GM23338 (cell line): ENCODE results near the gene DAPK3. TPM values are rescaled to one million over a fixed set of nuclear protein-coding genes. Genes with fewer than 3 reads are reported as not detected.

ENCODE experiments used
- ATAC-seq: fragments of 200-7000 bp; cut with Tn5 transposase; 3 replicates; pipeline ENCODE4 v1.9.1; 2020
- DNase-seq: peaks from one replicate; pipeline ENCODE4 v3.0.0-alpha.2; 2015; ENCODE audit warnings: low spot score
- H2AFZ ChIP-seq: fragments of 200-600 bp; sonication (generic); 2 replicates; pipeline ENCODE4 v1.8.0; 2016; ENCODE audit warnings: antibody characterized with exemption, mild to moderate bottlenecking, moderate library complexity
- H3F3A ChIP-seq: fragments of 200-600 bp; sonication (generic); replicated peaks from 2 replicates; pipeline ENCODE4 v1.8.0; 2017; ENCODE audit warnings: antibody characterized with exemption, mixed run types, low read depth
- H3K27ac ChIP-seq: fragments of 200-600 bp; sonication (generic); 2 replicates; pipeline ENCODE4 v1.6.1; 2016; ENCODE audit warnings: low read depth
- H3K27me3 ChIP-seq: fragments of 200-600 bp; sonication (generic); 2 replicates; pipeline ENCODE4 v1.8.0; 2016; ENCODE audit warnings: mild to moderate bottlenecking, mixed run types, moderate library complexity; ENCODE audit not compliant: insufficient read depth
- H3K36me3 ChIP-seq: fragments of 200-600 bp; sonication (generic); 2 replicates; pipeline ENCODE4 v1.8.0; 2016; ENCODE audit warnings: mild to moderate bottlenecking; ENCODE audit not compliant: insufficient read depth
- H3K4me1 ChIP-seq: fragments of 200-600 bp; sonication (generic); 2 replicates; pipeline ENCODE4 v1.8.0; 2016; ENCODE audit warnings: mild to moderate bottlenecking, moderate library complexity; ENCODE audit not compliant: insufficient read depth
- H3K4me2 ChIP-seq: fragments of 200-600 bp; sonication (generic); 2 replicates; pipeline ENCODE4 v1.7.1; 2017; ENCODE audit warnings: mixed run types
- H3K4me3 ChIP-seq: fragments of 200-600 bp; sonication (generic); 2 replicates; pipeline ENCODE4 v1.6.1; 2016; ENCODE audit warnings: mixed run types
- H3K79me2 ChIP-seq: fragments of 200-600 bp; sonication (generic); replicated peaks from 2 replicates; pipeline ENCODE4 v1.8.0; 2017; ENCODE audit warnings: mild to moderate bottlenecking; ENCODE audit not compliant: insufficient read depth
- H3K9me2 ChIP-seq: fragments of 200-600 bp; sonication (generic); 2 replicates; pipeline ENCODE4 v1.8.0; 2017; ENCODE audit not compliant: insufficient read depth
- H4K20me1 ChIP-seq: fragments of 200-600 bp; sonication (generic); replicated peaks from 2 replicates; pipeline ENCODE4 v1.8.0; 2017; ENCODE audit warnings: mild to moderate bottlenecking; ENCODE audit not compliant: insufficient read depth
- H3K27ac Mint-ChIP-seq: 2 replicates; pipeline ENCODE4 v1.8.0; 2020; ENCODE audit warnings: inconsistent platforms, mild to moderate bottlenecking, moderate library complexity, mixed read lengths
- H3K27me3 Mint-ChIP-seq: 3 replicates; pipeline ENCODE4 v1.8.0; 2022; ENCODE audit warnings: low read depth, mild to moderate bottlenecking, moderate library complexity, mixed read lengths, inconsistent platforms; ENCODE audit not compliant: insufficient read depth, poor library complexity
- H3K36me3 Mint-ChIP-seq: 3 replicates; pipeline ENCODE4 v1.8.0; 2021; ENCODE audit warnings: low read depth, mild to moderate bottlenecking, inconsistent platforms, moderate library complexity, mixed read lengths
- H3K4me1 Mint-ChIP-seq: 3 replicates; pipeline ENCODE4 v1.8.0; 2020; ENCODE audit warnings: mild to moderate bottlenecking, inconsistent platforms, mixed read lengths
- H3K4me3 Mint-ChIP-seq: 3 replicates; pipeline ENCODE4 v1.8.0; 2021; ENCODE audit warnings: moderate library complexity, mild to moderate bottlenecking, inconsistent platforms, mixed read lengths
- H3K9me3 Mint-ChIP-seq: 3 replicates; pipeline ENCODE4 v1.8.0; 2020; ENCODE audit warnings: moderate library complexity, mild to moderate bottlenecking, inconsistent platforms, mixed read lengths
- CTCF ChIP-seq, 2 experiments: fragments of 200-600 bp in 1 of 2; sonication (generic) in 1 of 2; conservative IDR thresholded peaks; 2 replicates each; pipeline versions ENCODE4 v1.5.1 to v1.6.1; 2016 to 2017; ENCODE audit warnings: antibody characterized with exemption in 2 of 2, low read depth in 2 of 2, mild to moderate bottlenecking in 2 of 2, moderate library complexity in 1 of 2
- ETS1 ChIP-seq: IDR thresholded peaks from 2 replicates; pipeline ENCODE4 v1.6.1; 2016; ENCODE audit warnings: antibody characterized with exemption
- EZH2 ChIP-seq: fragments of 200-600 bp; sonication (generic); IDR thresholded peaks from one replicate; pipeline ENCODE4 v1.8.0; 2017; ENCODE audit warnings: antibody characterized with exemption, mild to moderate bottlenecking, low read depth; ENCODE audit not compliant: unreplicated experiment
- EZH2phosphoT487 ChIP-seq: fragments of 200-600 bp; sonication (generic); IDR thresholded peaks from one replicate; pipeline ENCODE4 v1.8.1; 2018; ENCODE audit warnings: antibody characterized with exemption; ENCODE audit not compliant: unreplicated experiment
- NANOG ChIP-seq: IDR thresholded peaks from 2 replicates; pipeline ENCODE4 v1.6.1; 2016; ENCODE audit warnings: antibody characterized with exemption, borderline replicate concordance
- POLR2AphosphoS5 ChIP-seq: IDR thresholded peaks from 2 replicates; pipeline ENCODE4 v1.6.1; 2016; ENCODE audit warnings: antibody characterized with exemption, low read depth
- REST ChIP-seq: IDR thresholded peaks from one replicate; pipeline ENCODE4 v1.6.1; 2018; ENCODE audit warnings: antibody characterized with exemption; ENCODE audit not compliant: unreplicated experiment
- polyA plus RNA-seq: library from polyadenylated mRNA; unstranded; fragments of >200 nt; fragmentation: Nextera tagmentation; extraction: Ambion mirVana; gene quantifications from 2 replicates; pipeline ENCODE4 v1.2.1, GENCODE V29; 2016
- total RNA-seq: library from RNA; depleted of rRNA; stranded (reverse); fragments of >200 nt; shearing (Covaris generic); gene quantifications from 2 replicates; pipeline ENCODE4 v1.2.3, GENCODE V29; 2014
- TF ChIP-seq, protein P1 (sequence below): fragments of 250-450 bp; sonication (Bioruptor Pico); IDR thresholded peaks from 2 replicates; pipeline ENCODE4 v1.5.0; 2020; ENCODE audit warnings: mild to moderate bottlenecking, moderate library complexity

DAPK3 gene
- total and polyA plus RNA-seq, 2 experiments from 2014 or later, result 32.1 to 95.6 TPM

DNA sequence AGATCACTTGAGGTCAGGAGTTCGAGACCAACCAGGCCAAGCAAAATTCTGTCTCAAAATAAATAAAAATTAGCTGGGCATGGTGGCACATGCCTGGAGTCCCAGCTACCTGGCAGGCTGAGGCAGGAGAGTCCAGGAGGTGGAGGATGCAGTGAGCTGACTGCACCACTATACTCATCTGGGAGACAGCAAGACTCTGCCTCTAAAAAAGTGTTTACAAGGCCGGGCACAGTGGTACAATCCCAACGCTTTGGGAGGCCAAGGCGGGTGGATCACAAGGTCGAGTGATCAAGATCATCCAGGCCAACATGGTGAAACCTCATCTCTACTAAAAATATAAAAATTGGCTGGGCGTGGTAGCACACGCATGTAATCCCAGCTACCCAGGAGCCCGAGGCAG is 4.2 kb upstream of the DAPK3 start (continued):
- TF ChIP-seq ETS1 (no peak), POLR2AphosphoS5 (no peak), EZH2 (no peak), REST (no peak)

DNA sequence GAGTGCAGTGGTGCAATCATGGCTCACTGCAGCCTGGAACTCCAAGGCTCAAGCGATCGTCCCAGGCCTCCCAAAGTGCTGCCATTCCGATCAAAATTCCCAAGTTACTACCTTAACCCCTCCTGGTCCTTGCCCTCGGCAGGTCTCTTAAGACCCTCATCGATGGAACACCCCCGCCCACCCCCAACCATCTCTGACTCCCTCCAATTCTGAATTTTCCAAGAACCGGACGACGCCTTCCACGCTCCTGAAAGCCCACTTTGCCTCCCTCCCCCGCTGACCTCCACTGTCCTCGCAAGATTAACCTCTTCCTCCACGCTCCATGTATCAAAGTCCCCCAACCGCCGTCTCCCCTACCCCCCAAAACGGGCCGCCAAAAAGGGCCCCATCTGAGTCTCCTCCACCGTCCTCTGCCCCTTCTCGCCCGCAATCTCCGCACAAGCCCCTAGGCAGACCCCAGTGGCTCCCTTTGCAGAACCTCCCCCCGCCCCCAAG is 539 bp downstream of the DAPK3 start:
- ATAC-seq (no peak), DNase-seq (no peak)
- H3F3A ChIP-seq, result peaks cover 43% of the 10 kb centered on the region
- H3K27me3 Mint-ChIP-seq, result peaks cover 25% of the 10 kb centered on the region
- H3K36me3 Mint-ChIP-seq, result peaks cover 55% of the 10 kb centered on the region
- peak overlapping the region; percentile 92 for H3K4me2 ChIP-seq
- no peaks in the 10 kb centered on the region for H3K27me3 ChIP-seq
- H3K4me3 ChIP-seq, result peak overlapping the region; percentile 93
- H3K9me2 ChIP-seq, result no peaks in the 10 kb centered on the region
- H3K27ac ChIP-seq, result peak overlapping the region; percentile 93
- H4K20me1 ChIP-seq, result peaks cover 29% of the 10 kb centered on the region
- no peak overlapping the region for H2AFZ ChIP-seq
- H3K27ac Mint-ChIP-seq, result peak overlapping the region; percentile 96
- peaks cover 10% of the 10 kb centered on the region for H3K36me3 ChIP-seq
- TF ChIP-seq NANOG (no peak), EZH2phosphoT487 (no peak), ETS1 (no peak), CTCF (conservative IDR thresholded peaks at IDR 0.05; ENCODE audit: low read depth in 2 of 2) (no peak)
- TF ChIP-seq, protein P1, sequence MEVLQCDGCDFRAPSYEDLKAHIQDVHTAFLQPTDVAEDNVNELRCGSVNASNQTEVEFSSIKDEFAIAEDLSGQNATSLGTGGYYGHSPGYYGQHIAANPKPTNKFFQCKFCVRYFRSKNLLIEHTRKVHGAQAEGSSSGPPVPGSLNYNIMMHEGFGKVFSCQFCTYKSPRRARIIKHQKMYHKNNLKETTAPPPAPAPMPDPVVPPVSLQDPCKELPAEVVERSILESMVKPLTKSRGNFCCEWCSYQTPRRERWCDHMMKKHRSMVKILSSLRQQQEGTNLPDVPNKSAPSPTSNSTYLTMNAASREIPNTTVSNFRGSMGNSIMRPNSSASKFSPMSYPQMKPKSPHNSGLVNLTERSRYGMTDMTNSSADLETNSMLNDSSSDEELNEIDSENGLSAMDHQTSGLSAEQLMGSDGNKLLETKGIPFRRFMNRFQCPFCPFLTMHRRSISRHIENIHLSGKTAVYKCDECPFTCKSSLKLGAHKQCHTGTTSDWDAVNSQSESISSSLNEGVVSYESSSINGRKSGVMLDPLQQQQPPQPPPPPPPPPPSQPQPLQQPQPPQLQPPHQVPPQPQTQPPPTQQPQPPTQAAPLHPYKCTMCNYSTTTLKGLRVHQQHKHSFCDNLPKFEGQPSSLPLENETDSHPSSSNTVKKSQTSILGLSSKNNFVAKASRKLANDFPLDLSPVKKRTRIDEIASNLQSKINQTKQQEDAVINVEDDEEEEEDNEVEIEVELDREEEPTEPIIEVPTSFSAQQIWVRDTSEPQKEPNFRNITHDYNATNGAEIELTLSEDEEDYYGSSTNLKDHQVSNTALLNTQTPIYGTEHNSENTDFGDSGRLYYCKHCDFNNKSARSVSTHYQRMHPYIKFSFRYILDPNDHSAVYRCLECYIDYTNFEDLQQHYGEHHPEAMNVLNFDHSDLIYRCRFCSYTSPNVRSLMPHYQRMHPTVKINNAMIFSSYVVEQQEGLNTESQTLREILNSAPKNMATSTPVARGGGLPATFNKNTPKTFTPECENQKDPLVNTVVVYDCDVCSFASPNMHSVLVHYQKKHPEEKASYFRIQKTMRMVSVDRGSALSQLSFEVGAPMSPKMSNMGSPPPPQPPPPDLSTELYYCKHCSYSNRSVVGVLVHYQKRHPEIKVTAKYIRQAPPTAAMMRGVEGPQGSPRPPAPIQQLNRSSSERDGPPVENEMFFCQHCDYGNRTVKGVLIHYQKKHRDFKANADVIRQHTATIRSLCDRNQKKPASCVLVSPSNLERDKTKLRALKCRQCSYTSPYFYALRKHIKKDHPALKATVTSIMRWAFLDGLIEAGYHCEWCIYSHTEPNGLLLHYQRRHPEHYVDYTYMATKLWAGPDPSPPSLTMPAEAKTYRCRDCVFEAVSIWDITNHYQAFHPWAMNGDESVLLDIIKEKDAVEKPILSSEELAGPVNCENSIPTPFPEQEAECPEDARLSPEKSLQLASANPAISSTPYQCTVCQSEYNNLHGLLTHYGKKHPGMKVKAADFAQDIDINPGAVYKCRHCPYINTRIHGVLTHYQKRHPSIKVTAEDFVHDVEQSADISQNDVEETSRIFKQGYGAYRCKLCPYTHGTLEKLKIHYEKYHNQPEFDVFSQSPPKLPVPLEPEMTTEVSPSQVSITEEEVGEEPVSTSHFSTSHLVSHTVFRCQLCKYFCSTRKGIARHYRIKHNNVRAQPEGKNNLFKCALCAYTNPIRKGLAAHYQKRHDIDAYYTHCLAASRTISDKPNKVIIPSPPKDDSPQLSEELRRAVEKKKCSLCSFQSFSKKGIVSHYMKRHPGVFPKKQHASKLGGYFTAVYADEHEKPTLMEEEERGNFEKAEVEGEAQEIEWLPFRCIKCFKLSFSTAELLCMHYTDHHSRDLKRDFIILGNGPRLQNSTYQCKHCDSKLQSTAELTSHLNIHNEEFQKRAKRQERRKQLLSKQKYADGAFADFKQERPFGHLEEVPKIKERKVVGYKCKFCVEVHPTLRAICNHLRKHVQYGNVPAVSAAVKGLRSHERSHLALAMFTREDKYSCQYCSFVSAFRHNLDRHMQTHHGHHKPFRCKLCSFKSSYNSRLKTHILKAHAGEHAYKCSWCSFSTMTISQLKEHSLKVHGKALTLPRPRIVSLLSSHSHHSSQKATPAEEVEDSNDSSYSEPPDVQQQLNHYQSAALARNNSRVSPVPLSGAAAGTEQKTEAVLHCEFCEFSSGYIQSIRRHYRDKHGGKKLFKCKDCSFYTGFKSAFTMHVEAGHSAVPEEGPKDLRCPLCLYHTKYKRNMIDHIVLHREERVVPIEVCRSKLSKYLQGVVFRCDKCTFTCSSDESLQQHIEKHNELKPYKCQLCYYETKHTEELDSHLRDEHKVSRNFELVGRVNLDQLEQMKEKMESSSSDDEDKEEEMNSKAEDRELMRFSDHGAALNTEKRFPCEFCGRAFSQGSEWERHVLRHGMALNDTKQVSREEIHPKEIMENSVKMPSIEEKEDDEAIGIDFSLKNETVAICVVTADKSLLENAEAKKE, result no peak
- no peaks in the 10 kb centered on the region; the same call in 2 of the 3 replicates for H3K9me3 Mint-ChIP-seq
- H3K4me3 Mint-ChIP-seq, result peak overlapping the region; percentile 94
- H3K79me2 ChIP-seq, result peaks cover 46% of the 10 kb centered on the region
- peaks cover 15% of the 10 kb centered on the region for H3K4me1 ChIP-seq
- peaks cover 28% of the 10 kb centered on the region for H3K4me1 Mint-ChIP-seq
